GM21529 (cell line): ENCODE measurements around the gene LHFPL6.

Source experiments
- ATAC-seq: cut with Tn5 transposase; IDR thresholded peaks from one replicate; pipeline ENCODE4 v1.9.1; 2021; ENCODE audit not compliant: unreplicated experiment

The LHFPL6 gene

GRCh38 chr13:39419068-39419467 is 183.9 kb downstream of the LHFPL6 start:
- ATAC-seq = no peak

DNA sequence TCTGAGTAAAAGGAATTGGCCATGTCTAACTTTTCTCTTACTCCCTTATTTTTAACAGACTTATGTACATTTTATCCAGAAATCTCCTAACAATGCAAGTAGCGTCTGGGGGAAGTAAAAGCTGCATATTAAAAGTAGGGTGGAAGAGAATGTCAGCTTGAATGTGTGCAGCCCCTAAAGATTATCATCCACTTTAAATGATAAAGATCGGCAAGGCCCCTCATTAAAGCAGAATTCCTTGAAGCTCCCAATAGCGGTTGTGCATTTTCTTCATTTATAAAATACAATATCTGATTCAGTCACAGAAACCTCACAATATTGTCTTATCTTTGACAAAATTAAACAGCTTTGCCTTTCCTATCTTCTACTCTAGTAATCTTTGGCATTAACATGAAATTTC is 184.6 kb downstream of the LHFPL6 start:
- no peak for ATAC-seq

DNA sequence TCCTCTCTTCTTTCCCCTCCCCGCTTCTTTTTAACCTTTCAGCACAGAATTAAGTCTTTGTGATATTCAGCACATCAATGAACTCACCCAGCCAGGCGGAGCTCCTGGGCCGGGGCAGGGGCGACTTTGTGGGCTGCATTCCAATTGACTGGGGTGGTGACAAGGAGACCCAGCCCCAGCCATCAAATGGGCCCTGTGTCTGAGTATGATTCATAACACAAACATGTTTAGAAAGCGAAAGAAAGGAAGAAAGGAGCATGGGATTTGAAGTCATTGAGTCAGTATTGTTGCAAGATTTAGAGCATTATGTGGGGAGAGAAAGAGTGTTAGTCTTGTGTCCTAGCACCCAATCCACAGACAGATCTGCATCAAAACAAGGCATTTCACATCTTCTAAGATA is 185.3 kb downstream of the LHFPL6 start:
- no peak for ATAC-seq

DNA sequence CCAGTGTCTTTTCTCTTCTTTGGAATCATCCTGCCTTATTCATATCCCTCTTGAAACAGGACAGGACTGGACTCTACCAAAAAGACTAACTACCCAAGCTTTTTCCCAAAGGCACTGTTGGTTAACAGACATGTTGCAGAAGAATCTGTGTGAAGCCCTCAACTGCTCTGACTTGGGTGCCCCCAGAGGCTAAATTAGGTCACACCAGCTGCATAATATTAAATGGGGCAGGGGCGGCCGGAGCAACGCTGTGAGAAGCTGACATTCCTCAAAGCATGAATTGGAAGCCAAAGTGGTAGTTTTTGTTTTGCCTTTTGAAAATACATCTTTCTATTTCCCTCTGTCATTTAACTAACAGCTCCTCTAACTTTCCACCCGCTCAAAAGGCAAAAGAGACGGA is 185.9 kb downstream of the LHFPL6 start:
- ATAC-seq = no peak

GRCh38 chr13:39415008-39415802 is 187.8 kb downstream of the LHFPL6 start:
- no peak for ATAC-seq

DNA sequence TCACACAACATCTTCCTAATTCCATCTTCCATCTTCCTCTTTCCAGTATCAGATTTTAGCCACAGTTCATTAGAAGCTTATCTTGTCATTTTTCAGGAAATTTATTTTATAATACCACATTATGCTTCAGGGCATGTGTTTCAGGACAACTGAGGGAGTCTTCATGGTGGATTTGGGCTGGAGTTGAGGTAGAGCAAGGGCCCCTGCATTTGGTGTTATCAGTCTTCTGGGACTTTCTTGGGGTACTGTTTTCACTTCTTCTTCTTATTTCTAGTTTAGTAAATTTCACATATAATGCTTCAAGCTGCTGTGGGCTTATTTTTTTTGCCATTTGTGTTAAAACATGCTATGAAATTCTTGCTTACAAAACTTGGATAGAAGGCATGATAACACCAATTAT is 188.7 kb downstream of the LHFPL6 start:
- ATAC-seq = no peak

- no peak for ATAC-seq
These were observed 191.5 kb downstream of the LHFPL6 start for GRCh38 chr13:39411511-39411910.

GRCh38 chr13:39410964-39411363 is 192.0 kb downstream of the LHFPL6 start:
- no peak for ATAC-seq

- no peak for ATAC-seq
These were observed 192.7 kb downstream of the LHFPL6 start for GRCh38 chr13:39410096-39410901.

GRCh38 chr13:39408512-39408911 is 194.5 kb downstream of the LHFPL6 start:
- ATAC-seq = no peak

- ATAC-seq = no peak
These were observed 195.2 kb downstream of the LHFPL6 start for GRCh38 chr13:39407786-39408185.

GRCh38 chr13:39407138-39407537 is 195.9 kb downstream of the LHFPL6 start:
- ATAC-seq = no peak

DNA sequence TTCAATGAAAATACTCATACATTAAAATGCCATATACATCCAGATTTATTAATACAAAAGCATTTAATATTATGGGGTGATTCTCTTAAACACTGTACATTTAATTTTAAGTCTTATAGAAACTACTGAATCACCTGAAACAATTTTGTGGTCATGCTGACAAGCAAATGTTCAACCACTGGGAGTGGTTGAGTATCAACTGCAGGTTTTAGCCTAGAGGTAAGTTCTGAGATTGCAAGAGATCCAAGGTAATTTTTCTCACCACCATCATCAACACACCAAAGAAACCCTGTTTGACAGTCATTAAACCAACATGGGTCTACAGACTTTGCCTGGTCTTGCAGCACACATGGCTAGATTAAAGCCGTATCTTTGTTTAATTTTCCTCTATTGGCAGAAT is 196.3 kb downstream of the LHFPL6 start:
- no peak for ATAC-seq

DNA sequence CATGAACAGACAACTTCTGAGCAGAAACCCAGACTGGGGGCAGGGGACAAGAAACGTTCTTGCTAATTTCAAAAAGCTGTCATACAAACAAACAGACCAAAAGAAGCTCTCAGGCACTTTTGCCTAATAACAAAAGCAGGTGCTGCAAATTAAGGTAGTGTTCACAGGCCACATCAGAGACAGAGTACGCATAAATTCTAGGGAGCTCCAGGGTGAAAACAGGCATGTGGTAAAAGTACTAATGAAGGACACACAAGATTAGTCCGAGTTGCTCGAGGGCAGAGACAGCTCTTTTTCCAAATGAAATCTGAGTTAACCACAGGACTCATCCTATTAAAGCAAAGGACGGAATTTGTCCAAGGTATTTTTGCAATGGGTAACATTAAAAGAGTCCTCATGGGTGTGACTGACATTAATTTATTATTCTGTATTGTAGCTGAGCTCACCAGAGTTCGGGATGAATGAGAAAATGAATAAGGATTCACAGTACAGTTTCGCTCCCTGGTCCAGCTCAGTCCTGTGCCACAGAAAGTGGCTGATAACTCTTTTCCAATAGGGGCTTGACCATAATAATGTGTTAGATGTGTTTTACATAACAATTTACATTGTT is 197.3 kb downstream of the LHFPL6 start:
- no peak for ATAC-seq

DNA sequence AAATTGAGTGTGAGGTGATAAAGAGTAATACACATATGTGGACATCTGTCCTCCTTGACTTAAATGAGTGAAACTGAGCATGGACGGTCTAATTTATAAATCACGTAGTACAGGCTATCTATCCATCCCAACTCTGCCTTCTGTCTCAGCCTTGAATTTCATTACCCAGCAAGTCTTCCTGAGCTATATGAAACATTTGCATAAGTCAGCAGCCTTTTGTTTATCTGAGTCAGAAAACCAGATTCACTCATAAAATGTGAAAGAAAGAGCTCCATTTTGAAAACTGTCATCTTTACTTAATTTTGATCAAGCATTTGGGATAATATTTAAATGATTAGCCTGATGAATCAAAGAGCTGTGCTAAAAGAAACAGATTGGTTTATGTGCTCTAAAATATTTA is 197.9 kb downstream of the LHFPL6 start:
- no peak for ATAC-seq

DNA sequence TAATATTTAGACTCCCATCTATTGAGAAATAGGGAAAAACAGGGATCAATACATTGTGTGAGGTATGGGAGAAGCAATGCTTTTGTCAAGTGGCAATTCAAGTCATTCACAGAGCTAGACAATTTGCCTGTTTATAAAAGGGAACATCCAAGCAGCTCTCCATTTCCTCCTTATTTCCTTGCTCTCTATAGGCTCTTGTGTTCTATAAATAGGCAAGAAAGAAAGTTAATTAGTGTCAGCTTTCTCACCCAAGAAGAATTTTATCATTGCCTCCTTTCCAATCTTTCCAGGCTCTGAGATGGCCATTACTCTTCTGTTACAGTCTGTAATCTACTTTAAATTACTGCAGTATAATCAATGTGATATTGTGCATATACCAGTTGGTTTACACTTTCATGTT is 199.9 kb downstream of the LHFPL6 start:
- no peak for ATAC-seq

- ATAC-seq = no peak
These were observed 200.6 kb downstream of the LHFPL6 start for GRCh38 chr13:39402221-39402970.

DNA sequence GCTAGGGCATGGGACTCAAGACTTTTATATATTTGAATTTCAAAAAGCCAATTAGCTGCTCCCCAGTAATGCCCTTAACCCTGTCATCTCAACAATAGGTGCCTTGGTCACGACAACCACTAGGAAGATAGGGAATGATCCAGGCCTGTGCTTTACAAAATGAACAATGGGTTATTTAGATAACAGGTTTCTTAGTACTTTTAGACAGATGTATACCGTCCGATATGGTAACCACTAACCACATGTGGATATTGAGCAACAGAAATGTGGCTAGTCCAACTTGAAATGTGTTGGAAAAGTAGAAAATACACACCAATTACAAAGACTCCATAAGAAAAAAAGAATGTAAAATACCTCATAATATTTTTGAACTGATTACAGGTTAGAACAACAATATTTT is 201.2 kb downstream of the LHFPL6 start:
- no peak for ATAC-seq

DNA sequence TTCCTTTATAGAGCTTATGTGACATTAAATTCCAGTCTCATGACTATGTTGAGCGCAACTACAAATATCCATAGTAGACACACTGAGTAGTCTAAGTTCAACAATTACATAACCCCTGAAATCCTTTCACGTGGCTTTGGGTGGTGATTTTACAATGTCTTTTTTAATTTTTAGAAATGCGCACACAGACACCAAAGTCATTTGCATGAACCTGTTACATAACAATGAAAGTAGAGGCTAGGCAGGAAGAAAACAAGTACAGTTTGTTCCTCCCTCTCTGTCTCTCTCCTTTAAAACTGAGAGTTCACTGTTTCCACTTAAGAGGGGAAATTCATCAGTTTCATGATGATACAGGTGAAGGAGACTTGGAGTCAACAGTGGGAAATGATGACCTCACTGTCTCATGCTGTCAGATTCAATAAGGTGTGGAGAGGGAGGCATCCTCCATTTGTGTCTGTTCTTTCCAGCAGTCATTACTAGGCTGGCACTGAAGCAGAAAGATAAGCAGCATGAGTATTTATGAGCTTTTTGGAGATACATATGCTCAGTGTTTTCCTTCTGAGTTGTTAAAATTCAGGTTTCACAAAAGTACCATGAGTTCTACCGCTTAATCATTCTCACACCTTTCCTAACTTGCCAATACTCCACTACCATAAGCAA is 201.8 kb downstream of the LHFPL6 start:
- ATAC-seq = no peak

DNA sequence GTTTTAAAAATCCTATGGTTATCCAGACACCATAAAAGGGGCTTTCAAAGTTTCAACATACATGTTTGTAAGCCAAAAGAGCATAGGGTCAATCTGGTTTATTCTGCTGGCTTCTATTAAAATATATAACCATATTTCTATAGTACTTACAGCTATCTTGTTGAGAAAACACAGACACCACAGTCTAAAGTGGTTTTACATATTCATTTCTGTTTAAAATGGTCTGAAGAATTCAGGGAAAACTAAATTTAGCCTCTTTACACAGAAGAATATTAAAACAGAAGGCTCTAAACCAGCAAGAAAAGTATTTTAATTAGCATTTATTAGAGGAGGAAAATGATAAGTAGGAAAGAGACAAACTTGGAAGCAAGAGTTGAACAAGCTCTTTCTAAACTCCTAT is 203.9 kb downstream of the LHFPL6 start:
- no peak for ATAC-seq

GRCh38 chr13:39397896-39398265 is 205.1 kb downstream of the LHFPL6 start:
- no peak for ATAC-seq
